AG04449 (cell line): ENCODE measurements around the gene ZDHHC3.

ENCODE experiments used
- CTCF ChIA-PET: fragments of 350-600 bp; formaldehyde crosslinking; extraction: SDS; loops from one replicate; lab custom pipeline; 2021; ENCODE audit warnings: antibody characterized with exemption; lab: Yijun Ruan, JAX
- POLR2A ChIA-PET: fragments of 400-600, 350-600 bp; formaldehyde crosslinking; extraction: SDS; loops from one replicate; lab custom pipeline; 2020; ENCODE audit warnings: antibody characterized with exemption, inconsistent platforms; lab: Yijun Ruan, JAX
- DNase-seq: peaks from one replicate; pipeline ENCODE4 v3.0.0-alpha.2; 2010; ENCODE audit warnings: low read depth, low spot score
- H3K4me3 ChIP-seq: 2 replicates; pipeline ENCODE4 v1.5.1; 2011; ENCODE audit warnings: low read depth, mild to moderate bottlenecking, control low read depth, low read length
- CTCF ChIP-seq: IDR thresholded peaks from one replicate; pipeline ENCODE4 v1.5.1; 2011; ENCODE audit warnings: mild to moderate bottlenecking, moderate library complexity, low read length, control low read depth, inconsistent platforms; ENCODE audit not compliant: insufficient read depth; ENCODE audit errors: missing control alignments

The ZDHHC3 gene

GRCh38 chr3:44918087-44918486 is 57.9 kb downstream of the ZDHHC3 start:
- H3K4me3 ChIP-seq, result no peak overlapping the region
- TF ChIP-seq CTCF, result no peak
- DNase-seq, result no peak
- ChIA-PET POLR2A (no interaction called here), CTCF (no interaction called here)

GRCh38 chr3:44915702-44916438 is 60.1 kb downstream of the ZDHHC3 start:
- TF ChIP-seq CTCF, result no peak
- no peak overlapping the region for H3K4me3 ChIP-seq
- no peak for DNase-seq
- POLR2A ChIA-PET, result no interaction called here
- CTCF ChIA-PET, result interaction anchor here (0.7 to 5.1 kb wide), 11 partner anchors 10 to 389 kb away, joined by 3 to 71 read pairs (median 5); partner anchors contain the start of genes EXOSC7, KIAA1143, KIF15 and ZDHHC3

- ChIA-PET CTCF (interaction anchor here (0.7 to 5.1 kb wide), 31 partner anchors 9 to 1165 kb away, joined by 3 to 71 read pairs (median 5); partner anchors contain the start of genes EXOSC7, KIAA1143, KIF15 and ZDHHC3), POLR2A (no interaction called here)
- H3K4me3 ChIP-seq, result no peak overlapping the region
- peak; percentile 40 for TF ChIP-seq CTCF
- DNase-seq, result no peak
Measured at GRCh38 chr3:44914936-44915335, 61.0 kb downstream of the ZDHHC3 start.

GRCh38 chr3:44913868-44914468 is 62.0 kb downstream of the ZDHHC3 start:
- no peak overlapping the region for H3K4me3 ChIP-seq
- peak; percentile 84 for TF ChIP-seq CTCF
- DNase-seq, result no peak
- ChIA-PET POLR2A (interaction anchor here (0.5 kb wide), 1 partner anchor 87 kb away, joined by 3 read pairs; no protein-coding TSS in a partner anchor), CTCF (interaction anchor here (0.8 to 5.1 kb wide), 43 partner anchors 8 to 1352 kb away, joined by 3 to 71 read pairs (median 4); partner anchors contain the start of genes EXOSC7, KIAA1143, KIF15 and ZDHHC3)

GRCh38 chr3:44910693-44911092 is 65.3 kb downstream of the ZDHHC3 start:
- CTCF ChIA-PET, result interaction anchor here (0.6 kb wide), 1 partner anchor 13 kb away, joined by 3 read pairs; no protein-coding TSS in a partner anchor
- H3K4me3 ChIP-seq, result no peak overlapping the region
- no peak for TF ChIP-seq CTCF
- DNase-seq, result no peak
- POLR2A ChIA-PET, result no interaction called here

- DNase-seq, result no peak
- POLR2A ChIA-PET, result no interaction called here
- no peak for TF ChIP-seq CTCF
- no peak overlapping the region for H3K4me3 ChIP-seq
- CTCF ChIA-PET, result interaction anchor here (0.8 to 1.6 kb wide), 3 partner anchors 43 to 376 kb away, joined by 3 read pairs; partner anchors contain the start of gene ZNF501
Measured at GRCh38 chr3:44909063-44909462, 66.9 kb downstream of the ZDHHC3 start.
